Osteocyte (in vitro differentiated cells): Measurements from ENCODE around the gene RORC. TPM values are rescaled to one million over a fixed set of nuclear protein-coding genes. Genes with fewer than 3 reads are reported as not detected.
"Not testable (repeated sequence)": the region's sequence is repeated elsewhere in the genome, so short reads cannot be mapped to it uniquely, and the experiment has no call there.

Experiments used
- DNase-seq: peaks from one replicate; pipeline ENCODE4 v3.0.0; 2021; ENCODE audit warnings: mixed read lengths; ENCODE audit not compliant: unreplicated experiment; ENCODE audit errors: extremely low spot score
- H3K27ac Mint-ChIP-seq: one replicate; pipeline ENCODE4 v1.8.0; 2021; ENCODE audit warnings: mild to moderate bottlenecking, mixed read lengths; ENCODE audit not compliant: unreplicated experiment
- H3K27me3 Mint-ChIP-seq: one replicate; pipeline ENCODE4 v1.8.0; 2021; ENCODE audit warnings: mixed read lengths; ENCODE audit not compliant: unreplicated experiment
- H3K36me3 Mint-ChIP-seq: one replicate; pipeline ENCODE4 v1.8.0; 2021; ENCODE audit warnings: mixed read lengths; ENCODE audit not compliant: unreplicated experiment
- H3K4me1 Mint-ChIP-seq: one replicate; pipeline ENCODE4 v1.8.0; 2021; ENCODE audit warnings: mixed read lengths; ENCODE audit not compliant: unreplicated experiment
- H3K4me3 Mint-ChIP-seq: one replicate; pipeline ENCODE4 v1.8.0; 2021; ENCODE audit warnings: mild to moderate bottlenecking, moderate library complexity, mixed read lengths; ENCODE audit not compliant: unreplicated experiment
- H3K9me3 Mint-ChIP-seq: one replicate; pipeline ENCODE4 v1.8.0; 2021; ENCODE audit warnings: mixed read lengths; ENCODE audit not compliant: unreplicated experiment
- total RNA-seq: library from RNA; stranded (reverse); gene quantifications from 2 replicates; pipeline ENCODE4 v1.2.1, GENCODE V29; 2021
- TF ChIP-seq, protein P1 (sequence below): fragments of 200-600 bp; sonication (generic); IDR thresholded peaks from 2 replicates; pipeline ENCODE4 v1.5.0; 2021; ENCODE audit warnings: antibody characterized with exemption, mild to moderate bottlenecking, moderate library complexity

Gene RORC
- total RNA-seq, 1 donor from 2014 or later: not detected

DNA sequence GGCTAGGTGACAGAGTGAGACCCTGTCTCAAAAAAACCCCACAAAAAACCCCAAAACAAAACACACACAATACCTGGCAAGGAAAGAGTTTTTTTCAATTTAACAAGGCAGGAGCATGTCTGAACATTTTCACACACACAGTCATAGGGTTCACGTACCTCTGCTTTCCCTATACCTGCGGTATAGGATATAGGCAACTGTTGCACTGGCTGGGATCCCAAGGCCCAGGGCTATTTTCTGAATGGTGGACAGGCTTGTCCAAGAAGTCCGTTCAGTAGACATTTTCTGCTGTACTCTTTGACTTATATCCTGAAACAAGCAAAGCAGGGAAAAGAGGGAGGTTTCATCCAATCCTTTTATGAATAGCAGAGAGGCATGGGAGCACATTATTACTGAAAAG lies 48.9 kb downstream of the RORC start:
- TF ChIP-seq, protein P1, sequence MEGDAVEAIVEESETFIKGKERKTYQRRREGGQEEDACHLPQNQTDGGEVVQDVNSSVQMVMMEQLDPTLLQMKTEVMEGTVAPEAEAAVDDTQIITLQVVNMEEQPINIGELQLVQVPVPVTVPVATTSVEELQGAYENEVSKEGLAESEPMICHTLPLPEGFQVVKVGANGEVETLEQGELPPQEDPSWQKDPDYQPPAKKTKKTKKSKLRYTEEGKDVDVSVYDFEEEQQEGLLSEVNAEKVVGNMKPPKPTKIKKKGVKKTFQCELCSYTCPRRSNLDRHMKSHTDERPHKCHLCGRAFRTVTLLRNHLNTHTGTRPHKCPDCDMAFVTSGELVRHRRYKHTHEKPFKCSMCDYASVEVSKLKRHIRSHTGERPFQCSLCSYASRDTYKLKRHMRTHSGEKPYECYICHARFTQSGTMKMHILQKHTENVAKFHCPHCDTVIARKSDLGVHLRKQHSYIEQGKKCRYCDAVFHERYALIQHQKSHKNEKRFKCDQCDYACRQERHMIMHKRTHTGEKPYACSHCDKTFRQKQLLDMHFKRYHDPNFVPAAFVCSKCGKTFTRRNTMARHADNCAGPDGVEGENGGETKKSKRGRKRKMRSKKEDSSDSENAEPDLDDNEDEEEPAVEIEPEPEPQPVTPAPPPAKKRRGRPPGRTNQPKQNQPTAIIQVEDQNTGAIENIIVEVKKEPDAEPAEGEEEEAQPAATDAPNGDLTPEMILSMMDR: no peak
- no peak for DNase-seq
- Mint-ChIP-seq H3K4me1 (no peaks in the 10 kb centered on the region), H3K27ac (no peak overlapping the region), H3K4me3 (no peak overlapping the region), H3K36me3 (peaks cover 2% of the 10 kb centered on the region), H3K27me3 (peaks cover 8% of the 10 kb centered on the region), H3K9me3 (no peaks in the 10 kb centered on the region)

DNA sequence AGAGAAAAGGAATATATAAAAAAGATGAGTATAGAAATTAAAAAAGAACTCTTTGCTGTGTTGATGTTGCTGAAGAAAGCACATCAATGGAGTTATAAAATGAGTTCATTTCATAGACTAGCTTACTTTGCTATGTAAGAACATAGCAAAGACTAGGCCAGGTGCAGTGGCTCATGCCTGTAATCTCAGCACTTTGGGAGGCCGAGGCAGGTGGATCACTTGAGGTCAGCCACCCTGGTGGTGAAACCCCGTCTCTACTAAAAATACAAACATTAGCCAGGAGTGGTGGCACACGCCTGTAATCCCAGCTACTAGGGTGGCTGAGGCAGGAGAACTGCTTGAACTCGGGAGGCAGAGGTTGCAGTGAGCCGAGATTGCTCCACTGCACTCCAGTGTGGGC lies 49.6 kb downstream of the RORC start:
- DNase-seq, H3K27me3 Mint-ChIP-seq, H3K4me1 Mint-ChIP-seq, H3K36me3 Mint-ChIP-seq, H3K9me3 Mint-ChIP-seq, H3K27ac Mint-ChIP-seq, H3K4me3 Mint-ChIP-seq: not testable (repeated sequence)

DNA sequence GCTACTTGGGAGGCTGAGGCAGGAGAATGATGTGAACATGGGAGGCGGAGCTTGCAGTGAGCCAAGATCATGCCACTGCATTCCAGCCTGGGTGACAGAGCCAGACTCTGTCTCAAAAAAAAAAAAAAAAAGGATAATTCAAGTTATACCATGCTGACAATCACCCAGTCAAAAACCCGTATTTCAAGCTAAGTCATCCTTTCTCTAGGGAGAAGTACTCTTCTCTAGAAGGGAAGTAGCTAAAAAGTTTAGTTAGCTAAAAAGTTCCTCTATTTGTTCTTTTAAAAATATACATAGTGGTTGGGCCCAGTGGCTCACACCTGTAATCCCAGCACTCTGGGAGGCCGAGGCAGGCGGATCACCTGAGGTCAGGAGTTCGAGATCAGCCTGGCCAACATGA lies 50.9 kb downstream of the RORC start:
- H3K36me3 Mint-ChIP-seq, H3K27me3 Mint-ChIP-seq, H3K4me1 Mint-ChIP-seq, DNase-seq, H3K9me3 Mint-ChIP-seq, H3K4me3 Mint-ChIP-seq, H3K27ac Mint-ChIP-seq: not testable (repeated sequence)

DNA sequence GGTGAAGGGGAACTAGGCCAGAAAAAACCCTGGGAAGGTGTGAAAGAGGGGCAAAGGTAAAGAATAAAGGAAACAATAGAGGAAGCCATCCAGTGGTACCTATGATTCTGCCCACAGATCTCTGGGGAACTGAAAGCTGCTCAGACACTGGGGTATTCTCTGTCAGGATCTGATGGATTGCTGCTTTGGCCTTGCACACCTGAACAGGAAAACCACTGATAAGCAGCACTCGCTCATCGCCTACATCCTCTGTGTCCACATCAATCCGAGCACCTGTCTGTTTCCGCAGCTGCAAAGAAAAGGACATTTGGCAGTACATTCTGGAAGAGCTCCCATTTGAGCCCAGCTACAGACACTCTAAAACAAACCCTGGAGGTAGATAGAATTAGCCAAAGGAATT lies 51.8 kb downstream of the RORC start:
- Mint-ChIP-seq H3K4me1 (no peaks in the 10 kb centered on the region), H3K36me3 (peaks cover 2% of the 10 kb centered on the region), H3K27ac (no peak overlapping the region), H3K27me3 (no peaks in the 10 kb centered on the region), H3K4me3 (no peak overlapping the region), H3K9me3 (no peaks in the 10 kb centered on the region)
- TF ChIP-seq, protein P1: no peak
- DNase-seq: no peak

DNA sequence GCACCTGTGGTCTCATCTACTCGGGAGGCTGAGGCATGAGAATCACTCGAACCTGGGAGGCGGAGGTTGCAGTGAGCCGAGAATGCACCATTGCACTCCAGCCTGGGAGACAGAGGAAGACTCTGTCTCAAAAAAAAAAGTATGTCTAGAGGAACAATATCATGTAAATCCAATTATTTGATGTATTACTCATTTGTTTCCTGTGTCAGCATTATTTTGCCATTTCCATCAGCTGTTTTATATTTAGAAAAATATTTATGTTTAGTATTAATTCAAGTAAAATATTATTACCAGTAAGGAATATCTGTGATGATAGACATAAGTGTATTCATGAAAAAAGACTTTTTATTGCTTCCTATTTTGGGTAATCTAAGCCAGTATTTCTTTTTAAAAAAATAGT lies 54.3 kb downstream of the RORC start:
- no peak overlapping the region for H3K4me3 Mint-ChIP-seq
- H3K27me3 Mint-ChIP-seq: no peaks in the 10 kb centered on the region
- no peaks in the 10 kb centered on the region for H3K9me3 Mint-ChIP-seq
- TF ChIP-seq, protein P1: no peak
- peaks cover 2% of the 10 kb centered on the region for H3K36me3 Mint-ChIP-seq
- H3K4me1 Mint-ChIP-seq: no peaks in the 10 kb centered on the region
- H3K27ac Mint-ChIP-seq: no peak overlapping the region
- DNase-seq: no peak

DNA sequence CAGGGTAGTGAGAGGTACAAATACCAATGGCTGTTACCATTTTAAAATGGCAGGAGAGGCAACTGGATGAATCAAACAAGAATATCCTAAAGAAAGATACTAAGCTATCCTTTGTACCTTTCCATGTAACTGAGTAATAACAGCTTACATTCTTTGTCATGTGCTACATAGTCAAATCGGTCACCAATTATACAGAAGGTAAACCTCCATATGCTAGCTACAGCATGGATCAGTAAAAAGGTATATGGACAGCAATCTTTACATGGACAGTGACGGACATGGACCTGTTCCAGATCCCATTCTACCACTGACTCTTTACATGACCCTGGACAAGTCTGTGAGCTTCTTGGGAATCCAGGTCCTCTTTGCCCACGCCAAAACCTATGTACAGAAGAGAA lies 54.9 kb downstream of the RORC start:
- H3K36me3 Mint-ChIP-seq: peaks cover 2% of the 10 kb centered on the region
- H3K4me3 Mint-ChIP-seq: no peak overlapping the region
- no peak for DNase-seq
- H3K27ac Mint-ChIP-seq: no peak overlapping the region
- TF ChIP-seq, protein P1: no peak
- H3K9me3 Mint-ChIP-seq: no peaks in the 10 kb centered on the region
- H3K4me1 Mint-ChIP-seq: no peaks in the 10 kb centered on the region
- H3K27me3 Mint-ChIP-seq: no peaks in the 10 kb centered on the region
